B cell (primary cell): ENCODE data around the gene C16orf82. TPM values are rescaled to one million over a fixed set of nuclear protein-coding genes. Genes with fewer than 3 reads are reported as not detected.

ENCODE experiments used
- ATAC-seq: fragments of 200-7000 bp; cut with Tn5 transposase; one replicate; pipeline ENCODE4 v1.10.0; 2021; ENCODE audit warnings: low read depth, mild to moderate bottlenecking, moderate number of reproducible peaks, moderate library complexity
- CTCF ChIA-PET: fragments of 350-600 bp; sonication (Branson Sonifier 250); formaldehyde crosslinking; loops from one replicate; lab custom pipeline; 2021; ENCODE audit warnings: antibody characterized with exemption, inconsistent platforms; lab: Charles Lee
- POLR2A ChIA-PET: fragments of 350-600 bp; sonication (Branson Sonifier 250); formaldehyde crosslinking; loops from one replicate; lab custom pipeline; 2021; ENCODE audit warnings: antibody characterized with exemption; lab: Charles Lee
- DNase-seq: peaks from one replicate; pipeline ENCODE4 v3.0.0; 2013
- H2AFZ ChIP-seq: 2 replicates; pipeline ENCODE4 v1.6.1; 2012; ENCODE audit warnings: mild to moderate bottlenecking, low read depth, low read length; ENCODE audit not compliant: insufficient read depth, poor library complexity, severe bottlenecking
- H3K27ac ChIP-seq, 2 donors: 1 replicate in 1 of 2; 2 replicates in 1 of 2; pipeline ENCODE4 v1.5.1; 2012 to 2013; ENCODE audit warnings: low read length in 2 of 2, mild to moderate bottlenecking in 2 of 2, moderate library complexity in 1 of 2
- H3K27me3 ChIP-seq, 4 experiments: fragments of 200-600 bp in 1 of 4; sonication (generic) in 1 of 4; replicated peaks in 1 of 4; 1 replicate in 2 of 4; 2 replicates in 2 of 4; pipeline versions ENCODE4 v1.6.1 to v1.7.0; 2013 to 2016; ENCODE audit warnings: low read length in 3 of 4, mild to moderate bottlenecking in 2 of 4, mixed read lengths in 1 of 4, moderate library complexity in 1 of 4; ENCODE audit not compliant: insufficient read depth in 4 of 4, control insufficient read depth in 3 of 4; ENCODE audit errors: control extremely low read depth in 1 of 4
- H3K36me3 ChIP-seq, 2 experiments: replicated peaks in 1 of 2; 1 replicate in 1 of 2; 2 replicates in 1 of 2; pipeline versions ENCODE4 v1.6.1 to v1.7.1; 2013; ENCODE audit warnings: low read length in 1 of 2; ENCODE audit not compliant: insufficient read depth in 2 of 2, control insufficient read depth in 1 of 2; ENCODE audit errors: control extremely low read depth in 1 of 2, extremely low read depth in 1 of 2
- H3K4me1 ChIP-seq, 2 donors: fragments of 200-600 bp in 1 of 2; sonication (generic) in 1 of 2; 1 replicate in 1 of 2; 2 replicates in 1 of 2; pipeline versions ENCODE4 v1.5.1 to v1.6.1; 2013 to 2017; ENCODE audit warnings: low read length in 2 of 2; ENCODE audit not compliant: control insufficient read depth in 2 of 2, insufficient read depth in 2 of 2
- H3K4me2 ChIP-seq: replicated peaks from 2 replicates; pipeline ENCODE3; 2012; ENCODE audit warnings: mild to moderate bottlenecking, low read depth, low read length; ENCODE audit not compliant: poor library complexity, severe bottlenecking
- H3K4me3 ChIP-seq, 5 experiments: fragments of 200-600 bp in 1 of 5; sonication (generic) in 1 of 5; 1 replicate in 3 of 5; 2 replicates in 2 of 5; pipeline versions ENCODE4 v1.5.1 to v1.7.0; 2011 to 2016; ENCODE audit warnings: low read length in 4 of 5, mild to moderate bottlenecking in 4 of 5, low read depth in 2 of 5, control low read depth in 1 of 5, moderate library complexity in 1 of 5; ENCODE audit not compliant: insufficient read depth in 1 of 5; ENCODE audit errors: control extremely low read depth in 1 of 5, extremely low read depth in 1 of 5
- H3K79me2 ChIP-seq: fragments of 200-600 bp; sonication (generic); one replicate; pipeline ENCODE4 v1.6.0; 2016; ENCODE audit warnings: low read length; ENCODE audit not compliant: control insufficient read depth, insufficient read depth
- H3K9ac ChIP-seq: fragments of 200-600 bp; sonication (generic); 2 replicates; pipeline ENCODE4 v1.6.1; 2017; ENCODE audit warnings: mild to moderate bottlenecking, low read length, moderate library complexity
- H3K9me3 ChIP-seq, 3 donors: one replicate each; pipeline versions ENCODE4 v1.6.1 to v1.7.1; 2013; ENCODE audit warnings: low read length in 2 of 3; ENCODE audit not compliant: control insufficient read depth in 2 of 3, insufficient read depth in 1 of 3; ENCODE audit errors: control extremely low read depth in 1 of 3
- H4K20me1 ChIP-seq: 2 replicates; pipeline ENCODE4 v1.6.0; 2012; ENCODE audit warnings: mild to moderate bottlenecking, low read length; ENCODE audit not compliant: insufficient read depth, control insufficient read depth, poor library complexity, severe bottlenecking
- H3K27ac Mint-ChIP-seq: one replicate; pipeline ENCODE4 v1.8.0; 2021; ENCODE audit warnings: mixed read lengths
- H3K27me3 Mint-ChIP-seq: one replicate; pipeline ENCODE4 v1.8.0; 2021; ENCODE audit warnings: mixed read lengths
- H3K4me1 Mint-ChIP-seq: one replicate; pipeline ENCODE4 v1.8.0; 2021; ENCODE audit warnings: mixed read lengths
- H3K4me3 Mint-ChIP-seq: one replicate; pipeline ENCODE4 v1.8.0; 2021; ENCODE audit warnings: mixed read lengths
- H3K9me3 Mint-ChIP-seq: one replicate; pipeline ENCODE4 v1.8.0; 2022; ENCODE audit warnings: mixed read lengths; ENCODE audit not compliant: insufficient read depth
- CTCF ChIP-seq: fragments of 200-600 bp; IDR thresholded peaks from one replicate; pipeline ENCODE4 v1.8.0; 2022; ENCODE audit warnings: antibody characterized with exemption, mild to moderate bottlenecking
- EZH2 ChIP-seq: IDR thresholded peaks from 2 replicates; pipeline ENCODE4 v1.6.1; 2012; ENCODE audit warnings: borderline replicate concordance, low read depth, mild to moderate bottlenecking, moderate library complexity, low read length; ENCODE audit not compliant: insufficient read depth, poor library complexity, severe bottlenecking
- WGBS: methylation state at CpG from one replicate; pipeline ENCODE4 v1.1.5; 2013; ENCODE audit warnings: missing lambda C conversion rate; ENCODE audit not compliant: insufficient coverage; 5-methylcytosine and 5-hydroxymethylcytosine counted together
- intact Hi-C: fragments of 100-400 bp; cut with micrococcal nuclease; formaldehyde crosslinking; loops from one replicate; pipeline ENCODE4 v1.10.0; 2022
- polyA plus RNA-seq: library from polyadenylated mRNA; depleted of rRNA; stranded (reverse); fragments of >200 nt; gene quantifications from 2 replicates; pipeline ENCODE4 v1.2.3, GENCODE V29; 2012
- total RNA-seq, 2 donors: library from RNA; stranded (reverse); fragments of 120-200 nt in 1 of 2; gene quantifications; 1 replicate in 1 of 2; 2 replicates in 1 of 2; pipeline versions ENCODE4 v1.2.3 to v1.2.4, GENCODE V29; 2013 to 2022

Gene C16orf82
- total and polyA plus RNA-seq, 2 donors (not counting 1 experiment from before 2014, with no cell fraction given) = not detected

GRCh38 chr16:27109666-27110523, 43.2 kb downstream of the C16orf82 start:
- no peak for TF ChIP-seq EZH2
- peak; percentile 99 for TF ChIP-seq CTCF
- ATAC-seq = peak; percentile 73
- H3K4me3 ChIP-seq = peak overlapping the region in 4 of 5 experiments; percentile 24 to 64 (median 45)
- peaks cover 41% of the 10 kb centered on the region for H3K4me1 Mint-ChIP-seq
- no peaks in the 10 kb centered on the region for H3K9me3 Mint-ChIP-seq
- peaks cover 36 to 51% of the 10 kb centered on the region in 2 donors for H3K4me1 ChIP-seq
- H3K27ac ChIP-seq = no peak overlapping the region
- 17% methylated on average over 39 of the region's 61 CpGs for WGBS
- H3K9ac ChIP-seq = peak overlapping the region; percentile 52
- no peaks in the 10 kb centered on the region for H3K27me3 Mint-ChIP-seq
- H3K4me2 ChIP-seq = peak overlapping the region; percentile 97
- ChIA-PET POLR2A (no interaction called here), CTCF (interaction anchor here (0.6 to 1.9 kb wide), 18 partner anchors 9 to 1877 kb away, joined by 3 to 14 read pairs (median 3); no protein-coding TSS in a partner anchor)
- H4K20me1 ChIP-seq = no peaks in the 10 kb centered on the region
- intact Hi-C loops = no loop called here
- peak; percentile 80 for DNase-seq
- H3K4me3 Mint-ChIP-seq = peak overlapping the region; percentile 75
- H2AFZ ChIP-seq = peak overlapping the region; percentile 75
- H3K79me2 ChIP-seq = no peaks in the 10 kb centered on the region
- H3K27me3 ChIP-seq = no peaks in the 10 kb centered on the region
- no peak overlapping the region for H3K27ac Mint-ChIP-seq
- no peaks in the 10 kb centered on the region for H3K9me3 ChIP-seq
- no peaks in the 10 kb centered on the region for H3K36me3 ChIP-seq

GRCh38 chr16:27110524-27110896, 43.8 kb downstream of the C16orf82 start:
- H3K4me1 ChIP-seq = peaks cover 39 to 55% of the 10 kb centered on the region in 2 donors
- ChIA-PET POLR2A (no interaction called here), CTCF (interaction anchor here (0.7 to 1.9 kb wide), 13 partner anchors 8 to 1877 kb away, joined by 3 to 14 read pairs (median 4); no protein-coding TSS in a partner anchor)
- H3K4me3 Mint-ChIP-seq = peak overlapping the region; percentile 23
- H3K27me3 ChIP-seq = no peaks in the 10 kb centered on the region
- H3K4me1 Mint-ChIP-seq = peaks cover 43% of the 10 kb centered on the region
- ATAC-seq (no peak), DNase-seq (no peak)
- H3K9me3 Mint-ChIP-seq = no peaks in the 10 kb centered on the region
- no peaks in the 10 kb centered on the region for H3K79me2 ChIP-seq
- intact Hi-C loops = no loop called here
- WGBS = 51% methylated on average over 4 of the region's 7 CpGs
- no peak overlapping the region for H3K9ac ChIP-seq
- no peaks in the 10 kb centered on the region for H3K27me3 Mint-ChIP-seq
- H3K4me3 ChIP-seq = no peak overlapping the region
- no peaks in the 10 kb centered on the region for H4K20me1 ChIP-seq
- no peaks in the 10 kb centered on the region for H3K36me3 ChIP-seq
- H3K4me2 ChIP-seq = no peak overlapping the region
- no peak overlapping the region for H2AFZ ChIP-seq
- no peak overlapping the region for H3K27ac ChIP-seq
- TF ChIP-seq EZH2 (no peak), CTCF (no peak)
- H3K9me3 ChIP-seq = no peaks in the 10 kb centered on the region
- H3K27ac Mint-ChIP-seq = no peak overlapping the region
